ENCODE measurements around the gene RGSL1. TPM values are rescaled to one million over a fixed set of nuclear protein-coding genes. Genes with fewer than 3 reads are reported as not detected.

RGSL1 gene
- total and polyA plus RNA-seq, 2 of the 8 experiments (the other 6 are each of a cell fraction or from before 2014, with no cell fraction given): not detected

DNA sequence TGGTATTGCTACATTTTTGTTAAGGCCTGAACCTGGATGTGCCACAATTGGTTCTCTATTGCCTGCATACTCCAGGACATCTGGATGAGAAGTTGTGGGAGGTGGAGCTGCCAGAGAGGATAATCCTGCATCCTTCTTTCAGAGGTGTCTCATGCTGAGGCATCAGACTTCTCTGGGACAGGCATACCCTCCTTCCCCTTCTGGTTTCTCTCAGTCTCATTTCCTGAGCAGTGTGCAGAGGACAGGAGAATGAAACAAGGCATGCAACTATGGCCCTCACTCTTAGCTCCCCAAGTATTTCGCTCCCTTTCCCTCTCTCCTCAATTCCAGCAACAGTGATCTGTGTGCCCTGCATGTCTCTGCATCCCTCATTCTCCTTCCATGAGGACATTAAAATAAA lies 7.6 kb upstream of the RGSL1 start (continued):
- TF ChIP-seq CHD7 (IDR thresholded peaks at IDR 0.05; ENCODE audit: insufficient replicate concordance, low read length) (no peak), PHF8 (conservative IDR thresholded peaks at IDR 0.05; ENCODE audit: low read depth, low read length) (no peak), SIX5 (IDR thresholded peaks at IDR 0.05; ENCODE audit: low read depth, low read length) (no peak), ATF3 (IDR thresholded peaks at IDR 0.05; ENCODE audit: insufficient read depth, low read depth, low read length) (no peak), CTBP2 (IDR thresholded peaks at IDR 0.05; ENCODE audit: borderline replicate concordance, insufficient read depth, insufficient read length, low read length) (no peak), TCF12 (IDR thresholded peaks at IDR 0.05; ENCODE audit: low read depth, low read length) (no peak), GTF2F1 (IDR thresholded peaks at IDR 0.05; ENCODE audit: borderline replicate concordance, low read depth, low read length) (no peak), TAF1 (IDR thresholded peaks at IDR 0.05; ENCODE audit: low read depth, low read length) (no peak), SP2 (IDR thresholded peaks at IDR 0.05; ENCODE audit: low read length) (no peak)
- TF ChIP-seq, protein P1, sequence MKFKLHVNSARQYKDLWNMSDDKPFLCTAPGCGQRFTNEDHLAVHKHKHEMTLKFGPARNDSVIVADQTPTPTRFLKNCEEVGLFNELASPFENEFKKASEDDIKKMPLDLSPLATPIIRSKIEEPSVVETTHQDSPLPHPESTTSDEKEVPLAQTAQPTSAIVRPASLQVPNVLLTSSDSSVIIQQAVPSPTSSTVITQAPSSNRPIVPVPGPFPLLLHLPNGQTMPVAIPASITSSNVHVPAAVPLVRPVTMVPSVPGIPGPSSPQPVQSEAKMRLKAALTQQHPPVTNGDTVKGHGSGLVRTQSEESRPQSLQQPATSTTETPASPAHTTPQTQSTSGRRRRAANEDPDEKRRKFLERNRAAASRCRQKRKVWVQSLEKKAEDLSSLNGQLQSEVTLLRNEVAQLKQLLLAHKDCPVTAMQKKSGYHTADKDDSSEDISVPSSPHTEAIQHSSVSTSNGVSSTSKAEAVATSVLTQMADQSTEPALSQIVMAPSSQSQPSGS (IDR thresholded peaks at IDR 0.05; ENCODE audit: low read length): no peak

Measured in H1 (cell line).